ENCODE results near the gene STAT6. TPM values are rescaled to one million over a fixed set of nuclear protein-coding genes. Genes with fewer than 3 reads are reported as not detected.

The STAT6 gene
- total RNA-seq, 1 experiment from 2014 or later = 44.4 TPM

DNA sequence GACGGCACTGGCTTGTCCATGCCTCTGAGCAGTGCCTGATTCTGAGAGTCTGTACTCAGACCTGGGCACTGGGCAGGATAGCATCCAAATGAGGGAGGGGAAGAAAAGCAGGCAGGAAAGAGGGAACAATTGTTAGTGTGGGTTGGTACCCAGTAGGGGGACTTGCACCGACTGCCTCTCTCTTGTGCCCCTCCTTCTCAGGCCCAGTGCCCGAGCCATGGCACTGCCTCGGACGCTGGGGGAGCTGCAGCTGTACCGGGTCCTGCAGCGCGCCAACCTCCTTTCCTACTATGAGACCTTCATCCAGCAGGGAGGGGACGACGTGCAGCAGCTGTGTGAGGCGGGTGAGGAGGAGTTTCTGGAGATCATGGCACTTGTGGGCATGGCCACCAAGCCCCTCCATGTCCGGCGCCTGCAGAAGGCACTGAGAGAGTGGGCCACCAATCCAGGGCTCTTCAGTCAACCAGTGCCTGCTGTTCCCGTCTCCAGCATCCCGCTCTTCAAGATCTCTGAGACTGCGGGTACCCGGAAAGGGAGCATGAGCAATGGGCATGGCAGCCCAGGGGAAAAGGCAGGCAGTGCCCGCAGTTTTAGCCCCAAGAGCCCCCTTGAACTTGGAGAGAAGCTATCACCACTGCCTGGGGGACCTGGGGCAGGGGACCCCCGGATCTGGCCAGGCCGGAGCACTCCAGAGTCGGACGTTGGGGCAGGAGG is 20.1 kb downstream of the STAT6 start:
- Histone ChIP-seq H3K9ac (ENCODE audit: extremely low read depth, insufficient read length, low read length) (no peak overlapping the region), H3T11ph (ENCODE audit: low read length) (no peak overlapping the region), H3K27ac (ENCODE audit: insufficient read length, low read depth, low read length) (no peak overlapping the region), H3K9me3 (ENCODE audit: control insufficient read depth, low read depth, low read length) (no peaks in the 10 kb centered on the region), H2AFZ (ENCODE audit: low read length) (no peak overlapping the region), H3K23ac (ENCODE audit: insufficient read length, low read depth, low read length) (no peak overlapping the region), H3K79me1 (ENCODE audit: insufficient read depth, low read depth, low read length, poor library complexity, severe bottlenecking) (no peaks in the 10 kb centered on the region), H3K4me2 (ENCODE audit: insufficient read depth, insufficient read length, low read length) (no peak overlapping the region), H2AK5ac (ENCODE audit: insufficient read length, low read length) (no peak overlapping the region), H3K4ac (ENCODE audit: low read depth, low read length) (no peak overlapping the region), H2BK120ac (ENCODE audit: low read depth, low read length, poor library complexity, severe bottlenecking) (no peak overlapping the region), H4K91ac (ENCODE audit: insufficient read length, low read depth, low read length) (no peak overlapping the region), H4K5ac (ENCODE audit: insufficient read length, low read depth, low read length) (no peak overlapping the region), H3K18ac (ENCODE audit: insufficient read length, low read depth, low read length) (no peak overlapping the region), H3K14ac (ENCODE audit: insufficient read depth, low read length) (no peak overlapping the region), H3K27me3 (ENCODE audit: insufficient read depth, low read length) (no peaks in the 10 kb centered on the region), H2BK20ac (ENCODE audit: low read depth, low read length, poor library complexity, severe bottlenecking) (no peak overlapping the region), H2BK15ac (ENCODE audit: low read depth, low read length) (no peak overlapping the region), H2BK12ac (ENCODE audit: insufficient read length, low read depth, low read length) (no peak overlapping the region), H3K23me2 (ENCODE audit: insufficient read length, low read depth, low read length, poor library complexity, severe bottlenecking) (peaks cover 8% of the 10 kb centered on the region), H3K4me1 (ENCODE audit: insufficient read depth, low read length) (no peaks in the 10 kb centered on the region; the same call in 1 of the 2 replicates), H4K8ac (replicated peaks; ENCODE audit: insufficient read length, low read depth, low read length) (no peak overlapping the region), H3K79me2 (ENCODE audit: insufficient read depth, low read length) (no peaks in the 10 kb centered on the region; the same call in 1 of the 2 replicates), H2BK5ac (ENCODE audit: insufficient read length, low read length) (no peak overlapping the region), H3K56ac (ENCODE audit: insufficient read length, low read depth, low read length) (no peak overlapping the region), H4K20me1 (ENCODE audit: control insufficient read depth, insufficient read depth, insufficient read length) (no peaks in the 10 kb centered on the region)
- Mint-ChIP-seq H3K36me3 (ENCODE audit: insufficient read depth in 1 of 3, low read depth in 3 of 3) (peaks cover 13 to 59% (median 45%) of the 10 kb centered on the region in 3 experiments), H3K27ac (no peak overlapping the region), H3K4me3 (peak overlapping the region; percentile 89 to 93), H3K4me1 (peaks cover 54 to 61% of the 10 kb centered on the region in 2 experiments), H3K27me3 (ENCODE audit: low read depth) (no peaks in the 10 kb centered on the region), H3K9me3 (no peaks in the 10 kb centered on the region)
- WGBS (ENCODE audit: extremely low coverage, insufficient read length, low lambda C conversion rate) = no CpG with 5 or more reads among the region's 22 CpGs
- no peak for TF ChIP-seq CTCF (conservative IDR thresholded peaks at IDR 0.05)
- DNase-seq = no peak
